ENCODE data around the gene NAA11. TPM values are rescaled to one million over a fixed set of nuclear protein-coding genes. Genes with fewer than 3 reads are reported as not detected.

NAA11 gene
- total RNA-seq, 1 experiment from 2014 or later, result not detected

- Histone ChIP-seq H3K36me3 (ENCODE audit: insufficient read depth, low read length, poor library complexity, severe bottlenecking) (no peaks in the 10 kb centered on the region), H3K27ac (ENCODE audit: low read depth, low read length, poor library complexity, severe bottlenecking) (no peak overlapping the region)
- intact Hi-C loops (cut with micrococcal nuclease; ENCODE audit: unreplicated experiment), result no loop called here
Measured at GRCh38 chr4:79330720-79331119, 4.9 kb upstream of the NAA11 start.

DNA sequence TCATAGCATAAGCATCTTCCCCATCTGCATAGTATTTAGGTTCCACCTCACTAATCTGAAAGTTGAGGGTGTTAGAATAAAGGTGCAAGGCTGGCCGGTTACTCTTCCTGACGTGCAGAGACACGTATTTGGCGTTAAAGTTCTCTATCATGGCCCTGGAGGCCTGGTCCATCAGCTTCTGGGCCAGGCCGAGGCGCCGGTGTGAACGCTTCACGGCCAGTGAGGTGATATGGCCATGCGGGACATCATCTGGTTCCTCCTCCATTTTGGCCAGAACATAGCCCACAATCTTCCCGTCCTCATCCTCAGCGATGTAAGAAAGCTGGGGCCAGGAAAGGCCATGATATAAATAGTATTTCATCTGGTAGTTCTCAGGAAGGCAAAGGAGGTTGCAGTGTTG, 425 bp downstream of the NAA11 start:
- no peak for TF ChIP-seq EZH2 (IDR thresholded peaks at IDR 0.05; ENCODE audit: borderline replicate concordance, low read depth, low read length, poor library complexity, severe bottlenecking)
- TF ChIP-seq, protein P1, sequence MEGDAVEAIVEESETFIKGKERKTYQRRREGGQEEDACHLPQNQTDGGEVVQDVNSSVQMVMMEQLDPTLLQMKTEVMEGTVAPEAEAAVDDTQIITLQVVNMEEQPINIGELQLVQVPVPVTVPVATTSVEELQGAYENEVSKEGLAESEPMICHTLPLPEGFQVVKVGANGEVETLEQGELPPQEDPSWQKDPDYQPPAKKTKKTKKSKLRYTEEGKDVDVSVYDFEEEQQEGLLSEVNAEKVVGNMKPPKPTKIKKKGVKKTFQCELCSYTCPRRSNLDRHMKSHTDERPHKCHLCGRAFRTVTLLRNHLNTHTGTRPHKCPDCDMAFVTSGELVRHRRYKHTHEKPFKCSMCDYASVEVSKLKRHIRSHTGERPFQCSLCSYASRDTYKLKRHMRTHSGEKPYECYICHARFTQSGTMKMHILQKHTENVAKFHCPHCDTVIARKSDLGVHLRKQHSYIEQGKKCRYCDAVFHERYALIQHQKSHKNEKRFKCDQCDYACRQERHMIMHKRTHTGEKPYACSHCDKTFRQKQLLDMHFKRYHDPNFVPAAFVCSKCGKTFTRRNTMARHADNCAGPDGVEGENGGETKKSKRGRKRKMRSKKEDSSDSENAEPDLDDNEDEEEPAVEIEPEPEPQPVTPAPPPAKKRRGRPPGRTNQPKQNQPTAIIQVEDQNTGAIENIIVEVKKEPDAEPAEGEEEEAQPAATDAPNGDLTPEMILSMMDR (conservative IDR thresholded peaks at IDR 0.05; ENCODE audit: low read depth, low read length), result no peak
- POLR2A ChIA-PET (ENCODE audit: low non-redundant PET), result no interaction called here
- Histone ChIP-seq H3K4me1 (ENCODE audit: insufficient read depth, low read length, poor library complexity, severe bottlenecking) (no peaks in the 10 kb centered on the region), H3K9me3 (ENCODE audit: low read depth, low read length, poor library complexity, severe bottlenecking) (no peaks in the 10 kb centered on the region), H3K27ac (ENCODE audit: low read depth, low read length, poor library complexity, severe bottlenecking) (no peak overlapping the region), H3K27me3 (replicated peaks; ENCODE audit: insufficient read depth, low read depth, low read length, poor library complexity) (no peaks in the 10 kb centered on the region), H3K36me3 (ENCODE audit: insufficient read depth, low read length, poor library complexity, severe bottlenecking) (no peaks in the 10 kb centered on the region), H3K4me3 (ENCODE audit: low read depth, low read length, poor library complexity, severe bottlenecking) (no peak overlapping the region)
- DNase-seq (ENCODE audit: low spot score), result no peak
- intact Hi-C loops (cut with micrococcal nuclease; ENCODE audit: unreplicated experiment), result no loop called here
- no TSS peak for BruUV-seq (replicated peaks)
- CTCF ChIA-PET, result no interaction called here

More at GRCh38 chr4:79330720-79331119, 4.9 kb upstream of the NAA11 start:
- no peak for DNase-seq (ENCODE audit: low spot score)
- Histone ChIP-seq H3K4me3 (ENCODE audit: low read depth, low read length, poor library complexity, severe bottlenecking) (no peak overlapping the region), H3K27me3 (replicated peaks; ENCODE audit: insufficient read depth, low read depth, low read length, poor library complexity) (no peaks in the 10 kb centered on the region), H3K9me3 (ENCODE audit: low read depth, low read length, poor library complexity, severe bottlenecking) (no peaks in the 10 kb centered on the region), H3K4me1 (ENCODE audit: insufficient read depth, low read length, poor library complexity, severe bottlenecking) (no peaks in the 10 kb centered on the region)
- CTCF ChIA-PET, result no interaction called here
- no TSS peak for BruUV-seq (replicated peaks)
- POLR2A ChIA-PET (ENCODE audit: low non-redundant PET), result no interaction called here
- no peak for TF ChIP-seq EZH2 (IDR thresholded peaks at IDR 0.05; ENCODE audit: borderline replicate concordance, low read depth, low read length, poor library complexity, severe bottlenecking)
- TF ChIP-seq, protein P1 (conservative IDR thresholded peaks at IDR 0.05; ENCODE audit: low read depth, low read length), result no peak

DNA sequence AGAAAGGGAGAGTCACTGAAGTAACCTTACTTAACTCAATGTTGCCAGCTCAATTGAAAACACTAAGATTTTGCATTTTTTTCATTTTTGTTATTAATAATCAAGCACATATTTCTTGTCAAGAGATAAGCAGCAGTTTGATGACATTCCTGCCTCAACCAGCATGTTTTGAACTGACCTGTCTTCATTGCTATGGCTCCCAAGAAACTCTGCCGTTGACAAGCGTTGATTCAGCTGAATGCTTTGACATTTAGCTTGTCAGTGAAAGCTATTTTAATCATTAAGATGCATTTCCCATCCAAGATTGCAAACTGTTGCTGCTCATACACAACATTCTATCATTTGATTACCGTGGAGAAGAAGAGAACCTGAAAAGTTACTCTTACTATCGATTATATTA, 5.9 kb downstream of the NAA11 start:
- no TSS peak for BruUV-seq (replicated peaks)
- Histone ChIP-seq H3K36me3 (ENCODE audit: insufficient read depth, low read length, poor library complexity, severe bottlenecking) (no peaks in the 10 kb centered on the region), H3K27me3 (replicated peaks; ENCODE audit: insufficient read depth, low read depth, low read length, poor library complexity) (no peaks in the 10 kb centered on the region), H3K9me3 (ENCODE audit: low read depth, low read length, poor library complexity, severe bottlenecking) (no peaks in the 10 kb centered on the region), H3K27ac (ENCODE audit: low read depth, low read length, poor library complexity, severe bottlenecking) (no peak overlapping the region), H3K4me3 (ENCODE audit: low read depth, low read length, poor library complexity, severe bottlenecking) (no peak overlapping the region), H3K4me1 (ENCODE audit: insufficient read depth, low read length, poor library complexity, severe bottlenecking) (no peaks in the 10 kb centered on the region)
- ChIA-PET POLR2A (ENCODE audit: low non-redundant PET) (no interaction called here), CTCF (no interaction called here)
- no peak for DNase-seq (ENCODE audit: low spot score)
- intact Hi-C loops (cut with micrococcal nuclease; ENCODE audit: unreplicated experiment), result no loop called here
- no peak for TF ChIP-seq EZH2 (IDR thresholded peaks at IDR 0.05; ENCODE audit: borderline replicate concordance, low read depth, low read length, poor library complexity, severe bottlenecking)
- TF ChIP-seq, protein P1 (conservative IDR thresholded peaks at IDR 0.05; ENCODE audit: low read depth, low read length), result no peak
